ENCODE measurements around the gene NBR1.

DNA sequence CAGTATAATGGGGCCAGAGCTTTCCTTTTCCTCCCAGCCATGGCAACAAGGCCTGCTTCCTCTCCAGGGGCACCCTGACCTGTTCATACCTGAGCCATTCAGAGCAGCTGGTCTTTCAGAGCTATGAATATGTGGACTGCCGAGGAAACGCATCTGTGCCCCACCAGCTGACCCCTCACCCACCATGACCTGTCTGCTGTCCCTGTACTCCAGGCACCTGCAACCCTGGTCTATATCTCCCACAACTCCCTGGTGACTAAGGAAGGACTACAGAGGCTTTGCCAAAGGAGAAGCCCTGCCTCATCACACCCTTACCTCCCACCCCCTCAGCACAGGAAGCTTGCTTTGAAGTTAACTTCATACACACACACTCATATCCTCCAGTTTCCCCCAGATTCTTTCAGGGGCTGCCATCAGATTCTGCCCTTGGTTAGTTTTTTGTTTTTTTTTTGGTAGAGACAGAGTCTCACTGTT, 46.6 kb downstream of the NBR1 start:
- TF ChIP-seq, protein P1, sequence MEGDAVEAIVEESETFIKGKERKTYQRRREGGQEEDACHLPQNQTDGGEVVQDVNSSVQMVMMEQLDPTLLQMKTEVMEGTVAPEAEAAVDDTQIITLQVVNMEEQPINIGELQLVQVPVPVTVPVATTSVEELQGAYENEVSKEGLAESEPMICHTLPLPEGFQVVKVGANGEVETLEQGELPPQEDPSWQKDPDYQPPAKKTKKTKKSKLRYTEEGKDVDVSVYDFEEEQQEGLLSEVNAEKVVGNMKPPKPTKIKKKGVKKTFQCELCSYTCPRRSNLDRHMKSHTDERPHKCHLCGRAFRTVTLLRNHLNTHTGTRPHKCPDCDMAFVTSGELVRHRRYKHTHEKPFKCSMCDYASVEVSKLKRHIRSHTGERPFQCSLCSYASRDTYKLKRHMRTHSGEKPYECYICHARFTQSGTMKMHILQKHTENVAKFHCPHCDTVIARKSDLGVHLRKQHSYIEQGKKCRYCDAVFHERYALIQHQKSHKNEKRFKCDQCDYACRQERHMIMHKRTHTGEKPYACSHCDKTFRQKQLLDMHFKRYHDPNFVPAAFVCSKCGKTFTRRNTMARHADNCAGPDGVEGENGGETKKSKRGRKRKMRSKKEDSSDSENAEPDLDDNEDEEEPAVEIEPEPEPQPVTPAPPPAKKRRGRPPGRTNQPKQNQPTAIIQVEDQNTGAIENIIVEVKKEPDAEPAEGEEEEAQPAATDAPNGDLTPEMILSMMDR (IDR thresholded peaks at IDR 0.05): no peak
- no peak for TF ChIP-seq POLR2A (IDR thresholded peaks at IDR 0.05)

Measured in vagina (tissue), 2 donors.